NT2/D1 (cell line): ENCODE data around the gene BAD.

Experiments
- DNase-seq: peaks from one replicate; pipeline ENCODE4 v3.0.0-alpha.2; 2011; ENCODE audit warnings: low read depth, low spot score
- H3K27me3 ChIP-seq: 2 replicates; pipeline ENCODE4 v1.6.0; 2011; ENCODE audit warnings: mild to moderate bottlenecking; ENCODE audit not compliant: insufficient read length, insufficient read depth
- H3K36me3 ChIP-seq: 2 replicates; pipeline ENCODE4 v1.6.1; 2011; ENCODE audit warnings: mild to moderate bottlenecking, low read length, mixed read lengths; ENCODE audit not compliant: insufficient read depth, insufficient read length
- H3K4me1 ChIP-seq: 2 replicates; pipeline ENCODE4 v1.5.1; 2011; ENCODE audit not compliant: insufficient read depth, insufficient read length
- H3K4me3 ChIP-seq: 2 replicates; pipeline ENCODE4 v1.5.1; 2011; ENCODE audit warnings: low read depth; ENCODE audit not compliant: insufficient read length
- H3K9ac ChIP-seq: 2 replicates; pipeline ENCODE4 v1.6.0; 2011; ENCODE audit warnings: low read depth; ENCODE audit not compliant: insufficient read length
- H3K9me3 ChIP-seq: 2 replicates; pipeline ENCODE4 v1.5.1; 2011; ENCODE audit warnings: mild to moderate bottlenecking, low read length; ENCODE audit not compliant: insufficient read depth
- SUZ12 ChIP-seq: IDR thresholded peaks from 2 replicates; pipeline ENCODE4 v1.6.1; 2011; ENCODE audit not compliant: insufficient read length, insufficient read depth; ENCODE audit errors: extremely low read depth
- YY1 ChIP-seq: IDR thresholded peaks from 2 replicates; pipeline ENCODE4 v1.6.1; 2011; ENCODE audit not compliant: insufficient read length, insufficient read depth
- ZNF274 ChIP-seq: IDR thresholded peaks from 2 replicates; pipeline ENCODE4 v1.6.1; 2011; ENCODE audit warnings: mild to moderate bottlenecking, low read depth, low read length

BAD gene

GRCh38 chr11:64304316-64305072, 20.0 kb upstream of the BAD start:
- Histone ChIP-seq H3K9ac (peak overlapping the region; percentile 93), H3K36me3 (peaks cover 10% of the 10 kb centered on the region), H3K4me3 (peak overlapping the region; percentile 75), H3K27me3 (peaks cover 22% of the 10 kb centered on the region), H3K9me3 (no peaks in the 10 kb centered on the region), H3K4me1 (peaks cover 27% of the 10 kb centered on the region)
- TF ChIP-seq YY1 (no peak), ZNF274 (no peak), SUZ12 (no peak)
- peak; percentile 95 for DNase-seq

GRCh38 chr11:64304032-64304315, 19.5 kb upstream of the BAD start:
- H3K9ac ChIP-seq, result peak overlapping the region; percentile 93
- peak overlapping the region; percentile 75 for H3K4me3 ChIP-seq
- H3K27me3 ChIP-seq, result peaks cover 27% of the 10 kb centered on the region
- no peak for DNase-seq
- H3K9me3 ChIP-seq, result no peaks in the 10 kb centered on the region
- TF ChIP-seq YY1 (no peak), ZNF274 (no peak), SUZ12 (no peak)
- H3K4me1 ChIP-seq, result peaks cover 27% of the 10 kb centered on the region
- peaks cover 10% of the 10 kb centered on the region for H3K36me3 ChIP-seq

- Histone ChIP-seq H3K4me1 (peaks cover 27% of the 10 kb centered on the region), H3K4me3 (peak overlapping the region; percentile 75), H3K9ac (peak overlapping the region; percentile 93), H3K36me3 (peaks cover 10% of the 10 kb centered on the region), H3K9me3 (no peaks in the 10 kb centered on the region), H3K27me3 (peaks cover 33% of the 10 kb centered on the region)
- DNase-seq, result no peak
- no peak for TF ChIP-seq ZNF274
- TF ChIP-seq SUZ12, result no peak
- TF ChIP-seq YY1, result no peak
Observed at GRCh38 chr11:64303109-64304031, 18.9 kb upstream of the BAD start.

GRCh38 chr11:64299847-64300648, 15.6 kb upstream of the BAD start, which contains the start of gene CATSPERZ:
CATSPERZ (plus strand) TSS chr11:64300358; CDS start chr11:64300411, 53 bp downstream.
- Histone ChIP-seq H3K9ac (peak within 1 kb of the TSS; percentile 76), H3K27me3 (peaks cover 66% of the 10 kb centered on the region), H3K36me3 (no peaks in the 10 kb centered on the region), H3K9me3 (no peaks in the 10 kb centered on the region), H3K4me1 (peaks cover 17% of the 10 kb centered on the region), H3K4me3 (peak within 1 kb of the TSS; percentile 31)
- TF ChIP-seq SUZ12 (no peak), ZNF274 (no peak), YY1 (no peak)
- DNase-seq, result no peak

GRCh38 chr11:64298966-64299846, 14.7 kb upstream of the BAD start:
- peak overlapping the region; percentile 31 for H3K4me3 ChIP-seq
- no peaks in the 10 kb centered on the region for H3K36me3 ChIP-seq
- H3K9ac ChIP-seq, result peak overlapping the region; percentile 76
- TF ChIP-seq SUZ12, result peak; percentile 38
- no peak for TF ChIP-seq ZNF274
- no peaks in the 10 kb centered on the region for H3K9me3 ChIP-seq
- H3K4me1 ChIP-seq, result peaks cover 17% of the 10 kb centered on the region
- no peak for DNase-seq
- H3K27me3 ChIP-seq, result peaks cover 75% of the 10 kb centered on the region

- Histone ChIP-seq H3K9me3 (no peaks in the 10 kb centered on the region), H3K27me3 (peaks cover 89% of the 10 kb centered on the region), H3K9ac (no peak overlapping the region), H3K4me1 (peaks cover 11% of the 10 kb centered on the region), H3K4me3 (no peak overlapping the region), H3K36me3 (no peaks in the 10 kb centered on the region)
- DNase-seq, result no peak
- TF ChIP-seq YY1 (no peak), SUZ12 (no peak)
Observed at GRCh38 chr11:64297699-64298358, 13.4 kb upstream of the BAD start.
